GM18867 (cell line): ENCODE results near the gene SPTBN1.

ENCODE experiments used
- ATAC-seq: cut with Tn5 transposase; IDR thresholded peaks from one replicate; pipeline ENCODE4 v1.9.1; 2021; ENCODE audit warnings: mild to moderate bottlenecking, moderate library complexity; ENCODE audit not compliant: unreplicated experiment

Gene SPTBN1

DNA sequence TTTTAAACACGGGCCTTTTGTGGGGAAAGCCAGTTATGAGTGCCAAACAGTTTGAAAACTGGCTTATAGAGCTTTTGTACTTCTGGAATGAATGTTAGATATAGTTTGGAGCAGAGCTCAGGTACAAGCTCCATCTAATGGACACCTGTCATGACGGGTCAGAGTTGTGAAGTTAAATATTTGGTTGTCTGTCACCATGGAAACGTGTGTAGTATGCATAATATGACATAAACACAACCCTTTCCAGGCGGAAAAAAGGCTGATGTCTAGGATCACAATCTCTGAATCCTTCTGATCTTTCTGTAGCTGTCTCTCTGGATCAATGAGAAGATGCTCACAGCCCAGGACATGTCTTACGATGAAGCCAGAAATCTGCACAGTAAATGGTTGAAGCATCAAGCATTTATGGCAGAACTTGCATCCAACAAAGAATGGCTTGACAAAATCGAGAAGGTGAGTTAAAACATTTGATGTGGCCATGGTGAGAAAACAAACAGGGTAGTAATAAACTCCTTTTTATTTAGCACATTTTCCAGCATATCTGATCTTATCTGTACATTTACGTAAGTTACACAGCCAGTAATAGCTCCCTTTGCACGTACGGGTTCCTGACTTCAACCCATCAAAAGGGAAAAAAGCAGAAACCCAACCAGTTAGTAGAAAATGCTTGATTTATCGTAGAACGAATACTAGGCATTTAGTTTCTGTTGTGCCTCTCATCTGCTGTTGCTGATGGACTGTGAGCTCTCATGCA, 186.7 kb downstream of the SPTBN1 start:
- ATAC-seq: no peak

DNA sequence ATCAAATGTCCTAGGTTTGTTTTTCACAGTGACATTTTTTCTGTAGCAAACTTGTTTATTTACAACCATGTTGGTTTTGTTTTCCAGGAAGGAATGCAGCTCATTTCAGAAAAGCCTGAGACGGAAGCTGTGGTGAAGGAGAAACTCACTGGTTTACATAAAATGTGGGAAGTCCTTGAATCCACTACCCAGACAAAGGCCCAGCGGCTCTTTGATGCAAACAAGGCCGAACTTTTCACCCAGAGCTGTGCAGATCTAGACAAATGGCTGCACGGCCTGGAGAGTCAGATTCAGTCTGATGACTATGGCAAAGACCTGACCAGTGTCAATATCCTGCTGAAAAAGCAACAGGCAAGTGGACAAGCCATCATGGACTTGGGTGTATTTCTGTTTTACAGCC, 188.1 kb downstream of the SPTBN1 start:
- ATAC-seq: no peak

DNA sequence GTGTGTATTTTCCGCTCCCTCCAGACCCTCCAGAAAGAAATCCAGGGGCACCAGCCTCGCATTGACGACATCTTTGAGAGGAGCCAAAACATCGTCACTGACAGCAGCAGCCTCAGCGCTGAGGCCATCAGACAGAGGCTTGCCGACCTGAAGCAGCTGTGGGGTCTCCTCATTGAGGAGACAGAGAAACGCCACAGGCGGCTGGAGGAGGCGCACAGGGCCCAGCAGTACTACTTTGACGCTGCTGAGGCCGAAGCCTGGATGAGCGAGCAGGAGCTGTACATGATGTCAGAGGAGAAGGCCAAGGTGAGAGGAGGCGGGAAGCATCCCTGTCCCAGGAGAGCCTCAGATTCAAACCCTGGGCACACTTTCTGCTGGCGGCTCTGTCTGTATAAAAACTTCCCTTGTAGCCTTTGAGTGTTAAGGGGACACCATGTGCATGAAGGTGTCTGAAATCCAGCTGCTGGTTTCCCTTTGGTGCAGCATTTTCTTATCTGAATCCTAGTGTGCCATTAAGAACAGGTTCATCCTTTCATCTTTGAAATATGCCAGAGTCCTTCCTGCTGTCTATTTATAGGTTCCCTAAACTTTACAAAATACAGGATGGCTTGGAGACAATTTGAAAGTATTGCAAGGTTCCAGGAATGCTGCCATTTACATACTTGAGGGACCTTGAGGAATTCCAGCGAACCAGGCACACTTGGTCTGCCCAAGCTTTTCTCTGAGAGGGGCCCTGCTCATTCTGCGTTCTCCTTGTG, 190.2 kb downstream of the SPTBN1 start:
- ATAC-seq: no peak

DNA sequence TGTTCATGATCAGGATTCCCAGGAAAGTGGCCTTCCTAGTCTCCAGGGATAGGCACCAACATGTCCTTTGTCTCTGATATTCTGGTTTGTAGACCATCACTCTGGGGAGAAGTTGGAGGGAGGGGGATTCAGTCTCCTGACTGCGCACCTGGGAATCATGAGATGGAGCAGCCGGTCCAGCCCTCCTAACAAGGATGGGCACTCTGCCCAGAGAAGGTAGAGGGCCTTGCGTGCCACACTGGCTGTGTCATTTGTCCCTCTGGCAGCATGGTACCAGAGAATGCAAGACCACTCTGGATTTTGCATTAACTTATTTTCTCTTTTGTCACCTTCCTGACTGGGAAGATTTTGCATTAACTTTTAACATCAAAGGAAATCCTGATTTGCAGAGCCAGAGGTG, 192.1 kb downstream of the SPTBN1 start:
- ATAC-seq: no peak

DNA sequence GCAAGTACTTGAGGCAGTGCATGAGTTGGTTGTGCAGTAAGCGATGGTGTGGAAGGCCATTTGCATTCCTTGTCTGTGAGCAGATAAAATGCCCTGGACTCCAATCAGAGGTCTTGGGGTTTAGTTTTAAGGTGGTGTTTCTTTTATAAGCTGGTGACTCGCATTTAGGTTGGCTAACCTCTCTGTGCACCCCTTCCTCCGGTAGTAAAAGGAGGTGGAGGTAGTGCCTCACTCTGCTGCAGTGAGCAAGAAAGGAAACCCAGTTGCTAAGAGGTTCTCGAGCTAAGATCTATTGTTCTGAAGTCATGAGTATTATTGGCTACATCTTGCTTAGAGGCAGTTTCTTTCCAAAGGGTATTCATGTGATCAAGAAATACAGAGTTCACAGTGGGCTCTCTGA, 193.1 kb downstream of the SPTBN1 start:
- ATAC-seq: no peak

DNA sequence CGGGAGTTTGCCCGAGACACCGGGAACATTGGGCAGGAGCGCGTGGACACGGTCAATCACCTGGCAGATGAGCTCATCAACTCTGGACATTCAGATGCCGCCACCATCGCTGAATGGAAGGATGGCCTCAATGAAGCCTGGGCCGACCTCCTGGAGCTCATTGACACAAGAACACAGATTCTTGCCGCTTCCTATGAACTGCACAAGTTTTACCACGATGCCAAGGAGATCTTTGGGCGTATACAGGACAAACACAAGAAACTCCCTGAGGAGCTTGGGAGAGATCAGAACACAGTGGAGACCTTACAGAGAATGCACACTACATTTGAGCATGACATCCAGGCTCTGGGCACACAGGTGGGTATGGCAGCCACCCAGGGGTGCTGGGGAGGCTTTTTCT, 193.5 kb downstream of the SPTBN1 start:
- ATAC-seq: no peak

DNA sequence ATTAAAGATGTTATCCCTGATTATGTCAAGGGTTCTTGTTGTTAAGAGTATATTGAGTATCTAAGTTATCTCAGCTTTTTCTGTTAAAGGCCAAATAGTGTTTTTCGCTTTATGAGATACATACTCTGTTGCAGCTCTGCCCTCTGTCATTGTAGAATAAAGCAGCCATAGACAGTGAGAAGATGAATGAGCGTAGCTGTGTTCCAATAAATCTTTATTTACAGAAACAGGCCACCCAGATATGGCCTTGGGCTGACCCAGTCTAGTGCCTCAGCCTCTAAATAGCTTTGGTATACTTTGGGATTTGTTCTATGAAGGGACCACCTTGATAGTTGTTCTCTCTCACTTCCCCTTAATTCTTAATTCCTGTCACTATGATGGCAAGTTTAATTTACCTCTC, 194.5 kb downstream of the SPTBN1 start:
- no peak for ATAC-seq

DNA sequence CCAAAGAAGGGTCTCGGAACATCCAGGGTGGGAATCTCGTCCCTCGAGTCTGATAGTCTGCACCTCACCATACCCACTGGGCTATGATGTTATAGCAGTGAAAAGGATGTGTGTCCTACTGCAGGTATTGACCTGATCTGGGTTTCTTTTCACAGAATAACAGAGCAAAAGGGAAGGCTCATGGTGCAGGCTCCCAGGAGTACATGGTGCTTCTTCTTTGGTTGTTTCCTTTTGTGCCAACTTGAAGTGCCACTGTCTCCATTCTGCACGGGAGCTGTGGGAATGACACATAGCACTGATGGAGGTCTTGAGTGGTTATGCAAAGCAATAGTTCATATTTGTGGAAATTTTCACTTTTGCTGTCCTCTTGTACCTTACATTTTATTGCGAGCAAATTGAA, 195.2 kb downstream of the SPTBN1 start:
- no peak for ATAC-seq

DNA sequence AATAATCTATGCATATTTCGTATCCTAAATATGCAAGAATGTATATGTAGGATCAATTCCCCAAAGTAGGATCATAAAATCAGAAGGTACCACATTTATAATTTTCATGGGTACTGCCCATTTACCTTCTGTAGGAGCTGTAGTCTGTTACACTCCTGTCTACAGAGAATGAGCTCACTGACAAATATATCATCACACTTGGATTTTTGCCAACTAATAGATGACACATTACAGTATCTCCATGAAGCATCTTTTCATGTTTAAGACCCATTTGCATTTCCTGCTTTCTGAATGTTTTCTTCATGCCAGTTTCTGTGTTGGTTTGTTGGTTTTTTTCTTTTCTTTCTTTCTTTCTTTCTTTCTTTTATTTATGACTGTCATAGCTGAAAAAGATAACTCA, 196.4 kb downstream of the SPTBN1 start:
- ATAC-seq: peak; percentile 90

DNA sequence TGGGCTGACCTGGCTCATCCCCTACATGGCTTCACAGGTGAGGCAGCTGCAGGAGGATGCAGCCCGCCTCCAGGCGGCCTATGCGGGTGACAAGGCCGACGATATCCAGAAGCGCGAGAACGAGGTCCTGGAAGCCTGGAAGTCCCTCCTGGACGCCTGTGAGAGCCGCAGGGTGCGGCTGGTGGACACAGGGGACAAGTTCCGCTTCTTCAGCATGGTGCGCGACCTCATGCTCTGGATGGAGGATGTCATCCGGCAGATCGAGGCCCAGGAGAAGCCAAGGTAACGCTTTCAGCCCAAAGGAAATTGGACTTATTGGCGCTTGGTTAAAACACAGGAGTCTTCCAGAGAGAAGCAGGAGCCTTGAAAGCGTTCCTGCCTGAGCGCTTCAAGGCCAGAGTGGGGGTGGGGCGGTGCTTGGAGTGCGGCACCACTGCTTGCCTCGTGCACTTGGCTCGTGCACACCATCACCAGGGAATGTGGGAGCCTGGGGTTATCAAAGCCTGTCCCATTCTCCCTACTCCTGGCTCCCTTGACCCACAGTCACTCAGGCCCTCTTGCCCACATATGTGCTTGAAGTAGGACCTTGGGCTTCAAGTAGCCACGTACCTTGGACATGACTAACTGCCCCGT, 197.6 kb downstream of the SPTBN1 start:
- no peak for ATAC-seq

DNA sequence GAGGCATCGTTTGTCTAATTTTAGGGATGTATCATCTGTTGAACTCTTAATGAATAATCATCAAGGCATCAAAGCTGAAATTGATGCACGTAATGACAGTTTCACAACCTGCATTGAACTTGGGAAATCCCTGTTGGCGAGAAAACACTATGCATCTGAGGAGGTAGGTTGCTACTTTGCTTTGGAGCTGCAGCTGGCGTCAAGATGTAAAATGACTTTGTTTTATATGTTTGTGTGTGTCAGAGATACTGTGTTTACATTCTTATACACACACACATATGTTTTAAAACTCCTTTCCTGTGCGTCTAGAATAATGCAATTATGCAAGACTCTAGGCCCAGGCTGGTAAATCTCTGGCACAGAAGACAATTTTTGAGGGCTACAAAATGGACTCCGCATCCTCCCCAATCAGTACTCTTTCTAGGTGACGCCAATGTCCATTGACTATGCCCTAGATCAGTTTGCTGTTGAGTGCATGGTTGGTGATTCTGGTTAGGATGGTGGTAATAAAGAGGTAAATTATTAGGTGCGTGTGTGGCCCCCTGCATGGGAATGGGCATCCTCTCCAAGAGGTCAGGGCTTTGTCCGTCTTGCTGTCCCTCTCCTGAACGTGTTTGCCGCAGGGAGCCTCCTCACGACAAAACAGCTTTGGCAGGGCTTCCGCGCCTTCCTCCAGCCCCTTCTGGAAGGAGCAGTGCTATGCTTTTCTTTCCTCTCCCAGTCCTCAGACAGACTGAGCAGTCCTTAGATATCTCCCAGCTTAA, 199.1 kb downstream of the SPTBN1 start:
- ATAC-seq: no peak

DNA sequence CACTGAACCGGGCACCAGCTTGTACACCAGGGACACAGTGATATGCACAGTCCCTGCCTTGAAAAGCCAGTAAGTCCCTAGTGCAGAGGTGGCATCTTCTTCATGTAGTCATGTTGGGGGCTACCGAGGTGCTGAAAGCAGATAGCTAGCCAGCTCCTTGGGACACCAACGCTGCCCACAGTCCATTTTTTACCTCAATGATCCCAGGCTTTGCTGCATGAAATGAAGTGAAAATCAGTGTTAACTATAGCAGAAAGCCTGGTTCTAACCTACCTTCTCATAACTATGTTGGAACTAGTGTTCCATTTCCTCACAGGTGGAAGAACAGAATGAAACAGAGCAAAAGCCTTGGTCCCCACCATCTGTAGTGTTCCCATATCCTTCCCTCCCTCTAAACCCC, 200.7 kb downstream of the SPTBN1 start:
- ATAC-seq: no peak

DNA sequence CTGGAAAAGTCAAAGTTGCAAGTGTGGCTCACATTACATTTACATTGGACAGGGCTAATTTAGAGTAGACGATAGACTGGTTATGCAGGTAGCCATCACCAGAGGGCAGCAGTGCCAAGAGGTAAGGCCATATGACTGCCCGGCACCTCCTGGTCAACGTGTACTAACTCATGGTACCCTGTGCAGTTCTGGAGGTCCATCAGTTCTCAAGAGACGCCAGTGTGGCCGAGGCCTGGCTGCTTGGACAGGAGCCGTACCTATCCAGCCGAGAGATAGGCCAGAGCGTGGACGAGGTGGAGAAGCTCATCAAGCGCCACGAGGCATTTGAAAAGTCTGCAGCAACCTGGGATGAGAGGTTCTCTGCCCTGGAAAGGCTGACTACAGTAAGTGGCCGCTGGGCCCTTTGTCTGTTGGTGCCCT, 201.5 kb downstream of the SPTBN1 start:
- peak; percentile 63 for ATAC-seq

DNA sequence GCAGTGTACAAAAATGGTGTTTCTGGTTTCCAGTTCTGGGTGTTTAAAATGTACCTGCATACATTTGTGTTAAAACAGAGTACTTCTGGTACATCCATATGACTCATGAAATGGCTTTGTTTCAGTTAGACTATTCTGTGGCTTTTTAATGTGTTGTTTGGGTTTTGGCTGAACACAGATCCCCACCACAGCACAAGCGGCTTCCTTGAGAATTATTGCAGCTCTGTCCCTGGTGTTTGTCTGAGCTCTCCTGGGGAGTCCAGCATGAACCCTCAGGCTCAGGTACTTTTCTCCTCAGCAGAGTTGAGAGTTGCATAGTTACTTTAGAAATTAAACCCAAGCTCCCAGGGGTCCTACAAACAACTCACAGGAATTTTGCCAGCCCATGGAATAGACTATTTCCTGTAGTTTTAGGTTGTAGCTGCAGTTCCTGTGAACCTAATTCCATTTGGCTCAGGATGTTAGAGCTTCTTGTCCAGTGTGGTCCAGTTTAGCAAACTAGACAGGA, 202.5 kb downstream of the SPTBN1 start:
- no peak for ATAC-seq

DNA sequence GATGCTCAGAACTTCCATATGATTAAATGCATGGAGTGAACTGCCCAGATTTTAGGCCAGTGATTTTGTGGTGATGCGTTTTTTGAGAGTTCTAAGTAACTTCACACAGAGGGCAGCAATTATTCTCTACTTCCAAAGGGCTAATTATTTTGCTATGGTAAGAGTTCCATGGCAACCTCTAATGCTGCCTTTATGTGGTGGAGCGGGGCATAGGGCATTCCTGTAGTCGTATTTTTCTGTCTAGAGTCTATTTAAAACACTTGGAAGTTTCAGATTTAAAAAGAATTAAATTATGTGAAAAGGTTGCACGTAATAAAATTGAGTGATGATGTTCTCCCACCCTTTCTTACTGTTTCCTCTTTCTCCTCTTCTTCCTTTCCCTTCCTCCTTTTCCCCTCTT, 203.4 kb downstream of the SPTBN1 start:
- no peak for ATAC-seq

DNA sequence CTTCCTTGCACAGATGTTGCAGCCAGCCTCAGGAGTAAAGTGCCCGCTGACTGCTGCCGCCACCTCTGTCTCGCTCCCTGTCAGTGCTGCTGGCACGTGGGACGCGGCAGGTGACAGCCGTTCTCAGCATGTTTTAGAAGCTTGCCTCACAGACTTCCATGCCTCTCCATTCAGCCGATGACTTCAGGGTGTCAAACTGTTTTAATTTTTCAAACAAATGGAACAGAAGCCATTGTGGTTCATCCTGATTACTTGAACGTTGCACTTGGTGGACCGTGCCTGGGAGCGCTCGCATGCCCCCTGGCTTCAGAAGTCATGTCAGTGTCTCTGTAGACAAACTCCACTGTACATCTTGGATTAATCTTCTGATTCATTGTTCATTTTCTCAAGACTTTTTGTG, 204.6 kb downstream of the SPTBN1 start:
- no peak for ATAC-seq

DNA sequence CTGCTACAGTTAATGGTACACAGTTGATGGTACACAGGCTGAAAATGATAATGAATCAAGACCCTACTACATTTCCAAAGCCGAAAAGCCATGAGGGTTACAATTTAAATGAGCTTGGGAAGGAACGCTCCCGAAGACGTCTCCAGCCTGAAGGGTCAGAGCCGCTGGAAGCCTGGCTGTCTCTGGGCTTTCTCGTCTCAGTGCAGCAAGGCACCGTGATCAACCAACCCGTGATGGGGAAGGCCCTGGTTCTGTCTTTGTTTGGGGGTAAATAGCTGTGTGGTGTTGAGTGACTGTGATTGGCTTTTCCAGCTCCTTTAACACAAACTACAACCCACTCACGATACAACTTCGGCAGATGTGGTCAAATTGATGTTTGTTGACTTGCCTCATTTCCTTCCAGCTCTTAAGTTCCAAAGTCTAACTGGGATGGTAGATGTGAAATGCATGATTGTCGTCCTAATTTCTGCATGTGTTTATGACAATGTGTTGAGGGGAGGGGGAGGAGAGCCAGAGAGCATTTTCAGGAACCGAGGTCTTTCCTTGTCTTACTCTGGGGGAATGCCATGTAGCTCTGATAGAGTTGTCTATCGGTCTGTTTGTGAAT, 207.4 kb downstream of the SPTBN1 start:
- ATAC-seq: no peak

DNA sequence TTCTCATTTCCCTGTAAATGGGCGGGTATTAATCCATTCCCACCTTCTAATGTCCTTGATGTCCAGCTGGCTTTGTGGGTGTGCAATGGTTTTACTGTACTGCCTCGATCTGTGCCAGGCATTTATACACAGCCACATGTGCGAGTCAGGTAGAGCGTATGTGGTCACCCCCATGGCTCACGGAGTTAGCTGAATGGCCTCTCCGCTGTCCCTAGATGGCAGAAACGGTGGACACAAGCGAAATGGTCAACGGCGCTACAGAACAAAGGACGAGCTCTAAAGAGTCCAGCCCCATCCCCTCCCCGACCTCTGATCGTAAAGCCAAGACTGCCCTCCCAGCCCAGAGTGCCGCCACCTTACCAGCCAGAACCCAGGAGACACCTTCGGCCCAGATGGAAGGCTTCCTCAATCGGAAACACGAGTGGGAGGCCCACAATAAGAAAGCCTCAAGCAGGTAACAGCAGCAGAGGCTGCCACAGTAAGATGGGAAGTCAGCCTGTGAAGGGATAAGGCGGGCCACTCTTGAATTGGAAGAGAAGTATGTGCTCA, 208.2 kb downstream of the SPTBN1 start:
- no peak for ATAC-seq

DNA sequence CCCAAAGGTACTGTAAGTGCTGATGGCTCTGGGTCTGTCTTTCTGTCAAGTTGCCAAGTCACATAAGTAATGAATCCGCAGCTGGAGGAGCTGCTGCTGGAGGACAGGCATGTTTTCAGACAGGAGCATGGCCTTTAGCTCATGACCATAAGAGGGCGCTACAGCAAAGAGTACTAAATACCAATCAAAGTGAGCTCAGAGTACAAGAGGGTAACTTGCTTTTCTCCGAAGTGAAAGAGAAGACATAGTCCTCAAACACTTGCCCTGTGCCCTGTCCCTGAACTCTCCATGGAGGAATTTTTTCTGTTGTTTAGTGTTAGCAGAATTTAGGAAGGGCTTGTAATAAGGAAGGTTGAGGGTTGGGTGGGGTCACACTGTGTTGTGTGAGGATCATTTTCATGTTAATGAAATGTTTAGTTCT, 209.3 kb downstream of the SPTBN1 start:
- no peak for ATAC-seq

DNA sequence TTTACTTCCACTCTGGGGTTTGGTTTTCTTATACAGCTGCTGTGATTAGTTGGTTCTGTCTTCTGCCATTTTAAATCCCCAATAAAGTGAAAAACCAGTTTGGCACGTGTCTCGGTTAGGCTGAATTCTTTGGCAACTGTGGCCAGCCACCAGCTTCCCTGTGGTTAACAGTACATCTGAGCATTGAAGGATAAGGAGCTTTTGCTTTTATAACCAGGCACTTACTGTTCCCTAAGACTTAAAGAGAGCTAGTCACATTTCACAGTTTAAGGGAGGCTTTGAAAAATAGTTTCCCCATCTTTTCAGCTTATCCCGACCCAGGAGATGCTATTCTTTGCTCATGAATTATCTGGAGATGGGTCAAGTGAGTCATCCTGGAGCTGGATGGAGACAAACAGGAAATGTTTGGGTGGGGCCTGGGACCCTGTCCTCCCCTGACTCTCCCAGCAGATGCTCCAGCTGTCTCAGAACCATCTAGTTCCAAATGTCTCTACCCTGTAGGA, 210.1 kb downstream of the SPTBN1 start:
- ATAC-seq: no peak
